Activated T-cell treated with anti-CD3 and anti-CD28 coated beads for 24 hours (primary cell): ENCODE measurements around the gene LHFPL5.

Experiments
- DNase-seq: peaks from one replicate; pipeline ENCODE4 v3.0.0-alpha.2; 2020; ENCODE audit warnings: low read depth

LHFPL5 gene

GRCh38 chr6:35856250-35856649 is 51.1 kb downstream of the LHFPL5 start:
- DNase-seq = no peak

GRCh38 chr6:35857853-35858252 is 52.7 kb downstream of the LHFPL5 start:
- no peak for DNase-seq

- no peak for DNase-seq
Measured at GRCh38 chr6:35859367-35859766, 54.2 kb downstream of the LHFPL5 start.
